ENCODE measurements around the gene DAB2.
"Not testable (repeated sequence)": the region's sequence is repeated elsewhere in the genome, so short reads cannot be mapped to it uniquely, and the experiment has no call there.

Gene DAB2

GRCh38 chr5:39340506-39340905, 84.3 kb downstream of the DAB2 start:
- peak; percentile 27 for DNase-seq (ENCODE audit: low spot score)

GRCh38 chr5:39337252-39337915, 87.4 kb downstream of the DAB2 start:
- no peak for DNase-seq (ENCODE audit: low spot score)

- DNase-seq (ENCODE audit: low spot score), result not testable (repeated sequence)
Observed at GRCh38 chr5:39334296-39334695, 90.5 kb downstream of the DAB2 start.

- DNase-seq (ENCODE audit: low spot score), result no peak
Observed at GRCh38 chr5:39333104-39333503, 91.7 kb downstream of the DAB2 start.

- peak; percentile 16 for DNase-seq (ENCODE audit: low spot score)
Observed at GRCh38 chr5:39331861-39332381, 92.9 kb downstream of the DAB2 start.

GRCh38 chr5:39328731-39329130, 96.0 kb downstream of the DAB2 start:
- DNase-seq (ENCODE audit: low spot score), result no peak

GRCh38 chr5:39323542-39323941, 101.2 kb downstream of the DAB2 start:
- DNase-seq (ENCODE audit: low spot score), result no peak

Data from AG20443 (cell line).